ENCODE measurements around the gene IFFO2. TPM values are rescaled to one million over a fixed set of nuclear protein-coding genes. Genes with fewer than 3 reads are reported as not detected.

Gene IFFO2
- total RNA-seq (31.1 and 35.1 TPM in 2 replicates), polyA plus RNA-seq (28.3 and 31.3 TPM in 2 replicates), polyA minus RNA-seq (18.4 and 22.0 TPM in 2 replicates), Bru-seq, nascent RNA (percentile 66 among the genes with signal in this experiment), BruChase-seq, experiment 1, labeled RNA remaining after a 6-hour chase (percentile 67 among the genes with signal in this experiment), BruChase-seq, experiment 2, labeled RNA remaining after a 2-hour chase (percentile 76 among the genes with signal in this experiment)
- 22.7 and 26.3 TPM in 2 replicates for polyA plus RNA-seq (2011; cell fraction: cytosol; rRNA removed)
- polyA plus RNA-seq (2011; cell fraction: nucleus; rRNA removed), result 26.9 and 30.2 TPM in 2 replicates
- 23.3 and 30.7 TPM in 2 replicates for polyA plus RNA-seq (2012)
- 2.8 TPM for polyA minus RNA-seq (2011; cell fraction: cytosol; rRNA and poly(A)+ RNA removed)
- polyA minus RNA-seq (2011; cell fraction: nucleus; rRNA and poly(A)+ RNA removed), result 18.1 and 20.8 TPM in 2 replicates
- long read RNA-seq, full-length matches to known transcripts, result 2 of 14 reads
- long read RNA-seq, partial matches to known transcripts, result 3 of 14 reads
- long read RNA-seq, other reads (novel, unspliced or antisense), result 9 of 14 reads

- Histone ChIP-seq H3K4me3 (replicated peaks in 1 of 3; ENCODE audit: insufficient read depth in 1 of 3, low read depth in 1 of 3, low read length in 3 of 3) (peak within 1 kb of the TSS; percentile 84 to 89 (median 86)), H3K79me2 (ENCODE audit: control insufficient read depth, insufficient read depth, low read length) (peaks cover 49% of the 10 kb centered on the region), H3K4me2 (ENCODE audit: insufficient read depth, low read length) (peak within 1 kb of the TSS; percentile 94), H3K27ac (ENCODE audit: insufficient read depth, low read depth, low read length) (peak within 1 kb of the TSS; percentile 82), H3K36me3 (ENCODE audit: control insufficient read depth in 2 of 2, extremely low read depth in 1 of 2, insufficient read depth in 2 of 2, low read length in 2 of 2) (no peaks in the 10 kb centered on the region), H3K27me3 (ENCODE audit: control insufficient read depth in 2 of 2, insufficient read depth in 2 of 2, low read length in 2 of 2) (peaks cover 4 to 9% of the 10 kb centered on the region in 2 experiments), H3K9me3 (replicated peaks; ENCODE audit: control insufficient read depth, insufficient read depth, low read length) (no peaks in the 10 kb centered on the region), H3K9ac (replicated peaks; ENCODE audit: extremely low read depth, insufficient read depth, low read length) (peak within 1 kb of the TSS; percentile 84), H3K4me1 (ENCODE audit: control insufficient read depth, extremely low read depth, insufficient read depth, low read length) (peaks cover 25% of the 10 kb centered on the region), H4K20me1 (replicated peaks; ENCODE audit: control insufficient read depth, extremely low read depth, insufficient read depth, low read length) (no peaks in the 10 kb centered on the region), H2AFZ (ENCODE audit: low read depth, low read length) (peak within 1 kb of the TSS; percentile 98), H3K9me1 (replicated peaks; ENCODE audit: control insufficient read depth, extremely low read depth, insufficient read depth, low read length) (no peaks in the 10 kb centered on the region)
- TF ChIP-seq FOS (IDR thresholded peaks at IDR 0.05; ENCODE audit: borderline replicate concordance, insufficient read depth, low read length) (no peak), POLR2AphosphoS5 (IDR thresholded peaks at IDR 0.05; ENCODE audit: insufficient read depth, low read depth, low read length) (peak; percentile 85), MAX (IDR thresholded peaks at IDR 0.05; ENCODE audit: insufficient read depth, insufficient read length) (no peak), GATA2 (IDR thresholded peaks at IDR 0.05; ENCODE audit: insufficient read depth, insufficient read length, low read depth, low read length) (no peak), POLR2A (IDR thresholded peaks at IDR 0.05; ENCODE audit: low read depth, low read length) (peak; percentile 88)
- POLR2A ChIA-PET, result interaction anchor here (0.6 to 2.3 kb wide), 7 partner anchors 17 to 285 kb away, joined by 4 to 17 read pairs (median 6); no protein-coding TSS in a partner anchor
- BruUV-seq (replicated peaks), result no TSS peak
- CTCF ChIA-PET, result interaction anchor here (1.3 to 6.6 kb wide), 8 partner anchors 10 to 140 kb away, joined by 4 to 113 read pairs (median 25); no protein-coding TSS in a partner anchor
- intact Hi-C loops (cut with micrococcal nuclease), result loop anchor here (1.0 kb wide), 6 partner anchors 14 to 54 kb away; no protein-coding TSS in a partner anchor
- DNase-seq (ENCODE audit: low read depth, low spot score), result peak; percentile 93
- peak; percentile 92 for FAIRE-seq
- dilution Hi-C loops (cut with MboI; ENCODE audit: extremely low pct_ligation_motif_present, low sequenced_read_pairs), result no loop called here
Measured at GRCh38 chr1:18956193-18957135, at the start of gene IFFO2. TSS of gene IFFO2 (minus strand) at chr1:18956676. CDS start at chr1:18956332, 344 bp downstream.
